GM18498 (cell line): ENCODE data around the gene MUC5AC.
"Not testable (repeated sequence)": the region's sequence is repeated elsewhere in the genome, so short reads cannot be mapped to it uniquely, and the experiment has no call there.

Experiments used
- ATAC-seq: cut with Tn5 transposase; IDR thresholded peaks from one replicate; pipeline ENCODE4 v1.9.1; 2021; ENCODE audit warnings: mild to moderate bottlenecking, moderate library complexity; ENCODE audit not compliant: unreplicated experiment

The MUC5AC gene

DNA sequence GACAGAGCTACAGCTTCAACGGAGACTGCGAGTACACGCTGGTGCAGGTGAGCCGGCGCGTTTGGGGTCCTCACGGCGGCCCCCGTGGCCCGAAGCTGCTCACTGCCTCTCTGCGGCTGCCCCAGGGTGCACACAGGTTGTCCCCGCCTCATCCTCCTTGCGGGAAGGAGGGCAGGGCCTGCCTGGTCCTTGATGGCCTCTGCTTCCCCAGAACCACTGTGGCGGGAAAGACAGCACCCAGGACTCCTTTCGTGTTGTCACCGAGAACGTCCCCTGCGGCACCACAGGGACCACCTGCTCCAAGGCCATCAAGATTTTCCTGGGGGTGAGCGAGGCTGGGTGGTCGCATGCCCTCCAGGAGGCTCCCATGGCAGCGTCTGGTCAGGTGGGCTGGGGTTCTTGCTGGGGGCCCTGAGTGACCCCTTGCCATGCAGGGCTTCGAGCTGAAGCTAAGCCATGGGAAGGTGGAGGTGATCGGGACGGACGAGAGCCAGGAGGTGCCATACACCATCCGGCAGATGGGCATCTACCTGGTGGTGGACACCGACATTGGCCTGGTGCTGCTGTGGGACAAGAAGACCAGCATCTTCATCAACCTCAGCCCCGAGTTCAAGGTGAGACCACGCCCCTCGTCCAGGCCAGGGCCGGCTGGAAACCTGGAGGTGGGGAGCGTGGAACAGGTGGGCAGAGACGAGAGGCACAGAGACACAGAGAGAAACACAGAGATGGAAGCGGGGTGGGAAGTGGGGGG lies 19.4 kb downstream of the MUC5AC start:
- ATAC-seq = no peak

- ATAC-seq = no peak
These were observed 20.0 kb downstream of the MUC5AC start for GRCh38 chr11:1177771-1178090.

GRCh38 chr11:1178201-1178885 lies 20.6 kb downstream of the MUC5AC start:
- no peak for ATAC-seq

- ATAC-seq = no peak
These were observed 21.2 kb downstream of the MUC5AC start for GRCh38 chr11:1178906-1179305.

DNA sequence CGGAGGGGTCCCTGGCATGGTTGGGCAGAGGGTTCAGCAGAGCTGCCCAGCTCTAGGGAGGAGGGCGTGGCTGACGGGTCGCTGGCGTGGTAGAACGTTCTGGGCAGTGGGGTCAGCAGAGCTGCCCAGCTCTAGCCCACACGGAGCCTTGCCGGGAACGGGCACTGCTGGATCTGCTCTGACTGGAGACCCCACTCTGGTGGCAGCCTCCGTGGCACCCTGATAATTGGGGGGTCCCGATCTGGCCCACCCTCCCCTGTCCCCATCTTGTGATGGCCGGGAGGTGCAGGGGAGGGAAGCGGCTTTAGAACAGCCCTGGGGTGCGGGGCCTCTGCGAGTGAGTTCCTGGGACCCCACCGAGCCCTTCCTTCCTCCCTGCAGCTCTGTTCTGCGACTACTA lies 21.9 kb downstream of the MUC5AC start:
- ATAC-seq = no peak

GRCh38 chr11:1180171-1180570 lies 22.4 kb downstream of the MUC5AC start:
- ATAC-seq = no peak

- ATAC-seq = no peak
These were observed 23.2 kb downstream of the MUC5AC start for GRCh38 chr11:1180947-1181391.

GRCh38 chr11:1181420-1181819 lies 23.7 kb downstream of the MUC5AC start:
- ATAC-seq = no peak

- ATAC-seq = no peak
These were observed 24.2 kb downstream of the MUC5AC start for GRCh38 chr11:1181853-1182535.

GRCh38 chr11:1184139-1184538 lies 26.4 kb downstream of the MUC5AC start:
- not testable (repeated sequence) for ATAC-seq

- not testable (repeated sequence) for ATAC-seq
These were observed 30.8 kb downstream of the MUC5AC start for GRCh38 chr11:1188451-1189130.

DNA sequence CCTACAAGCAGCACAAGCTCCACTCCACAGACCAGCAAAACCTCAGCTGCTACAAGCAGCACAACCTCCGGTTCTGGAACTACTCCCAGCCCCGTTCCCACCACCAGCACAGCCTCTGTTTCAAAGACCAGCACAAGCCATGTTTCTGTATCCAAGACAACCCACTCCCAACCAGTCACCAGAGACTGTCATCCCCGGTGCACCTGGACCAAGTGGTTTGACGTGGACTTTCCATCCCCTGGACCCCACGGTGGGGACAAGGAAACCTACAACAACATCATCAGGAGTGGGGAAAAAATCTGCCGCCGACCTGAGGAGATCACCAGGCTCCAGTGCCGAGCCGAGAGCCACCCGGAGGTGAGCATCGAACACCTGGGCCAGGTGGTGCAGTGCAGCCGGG lies 32.1 kb downstream of the MUC5AC start:
- not testable (repeated sequence) for ATAC-seq

GRCh38 chr11:1191786-1192470 lies 34.2 kb downstream of the MUC5AC start:
- not testable (repeated sequence) for ATAC-seq

DNA sequence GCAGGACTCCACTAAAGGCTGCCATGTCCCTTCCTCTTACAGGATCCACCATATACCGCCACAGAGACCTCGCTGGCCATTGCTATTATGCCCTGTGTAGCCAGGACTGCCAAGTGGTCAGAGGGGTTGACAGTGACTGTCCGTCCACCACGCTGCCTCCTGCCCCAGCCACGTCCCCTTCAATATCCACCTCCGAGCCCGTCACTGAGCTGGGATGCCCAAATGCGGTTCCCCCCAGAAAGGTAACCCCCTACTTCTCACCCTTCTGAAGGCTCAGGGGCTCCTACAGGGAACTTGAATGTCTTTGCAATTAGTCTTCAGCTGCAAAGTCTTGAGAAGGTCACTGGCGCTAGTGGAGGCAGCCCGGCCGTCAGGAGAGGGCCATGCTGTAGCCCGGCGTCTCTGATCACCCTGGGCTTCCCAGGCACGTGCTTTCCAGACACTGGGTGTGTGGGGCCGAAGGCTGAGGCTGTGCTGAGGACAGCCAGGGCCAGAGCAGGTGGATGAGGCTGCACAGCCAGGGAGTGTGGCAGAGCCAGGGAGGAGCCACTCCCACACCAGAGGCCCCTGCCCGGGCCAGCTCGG lies 35.1 kb downstream of the MUC5AC start:
- no peak for ATAC-seq

- no peak for ATAC-seq
These were observed 35.8 kb downstream of the MUC5AC start for GRCh38 chr11:1193326-1194230.

DNA sequence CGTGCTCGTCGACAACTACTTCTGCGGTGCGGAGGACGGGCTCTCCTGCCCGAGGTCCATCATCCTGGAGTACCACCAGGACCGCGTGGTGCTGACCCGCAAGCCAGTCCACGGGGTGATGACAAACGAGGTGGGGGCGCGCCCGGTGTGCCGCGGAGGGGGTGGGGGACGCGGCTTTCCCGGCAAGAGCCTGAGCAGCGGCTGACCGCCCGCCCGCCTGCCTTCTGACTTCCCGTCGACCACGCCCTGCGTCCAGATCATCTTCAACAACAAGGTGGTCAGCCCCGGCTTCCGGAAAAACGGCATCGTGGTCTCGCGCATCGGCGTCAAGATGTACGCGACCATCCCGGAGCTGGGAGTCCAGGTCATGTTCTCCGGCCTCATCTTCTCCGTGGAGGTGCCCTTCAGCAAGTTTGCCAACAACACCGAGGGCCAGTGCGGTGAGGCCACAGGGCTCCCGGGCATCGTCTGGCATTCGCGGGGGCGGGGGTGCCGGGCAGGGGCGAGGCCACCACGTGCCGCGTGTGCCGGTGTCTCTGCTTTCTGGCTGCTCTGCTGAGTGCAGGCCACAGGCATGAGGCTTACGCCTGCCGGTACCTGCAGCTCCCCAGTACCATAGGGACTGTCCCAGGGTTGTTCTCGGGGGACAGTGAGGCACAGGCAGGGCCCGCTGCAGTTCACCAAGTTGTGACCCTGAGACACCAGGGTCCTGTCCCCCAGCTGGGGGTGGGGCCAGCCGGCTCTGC lies 36.7 kb downstream of the MUC5AC start:
- ATAC-seq = no peak

GRCh38 chr11:1194977-1195681 lies 37.4 kb downstream of the MUC5AC start:
- no peak for ATAC-seq
